K562 (cell line): ENCODE measurements around the gene PPFIA1. TPM values are rescaled to one million over a fixed set of nuclear protein-coding genes. Genes with fewer than 3 reads are reported as not detected.

Source experiments
- ATAC-seq: fragments of 200-7000 bp; cut with Tn5 transposase; 3 replicates; pipeline ENCODE4 v1.9.1; 2020; ENCODE audit warnings: moderate library complexity
- BruUV-seq: library from RNA; stranded (reverse); fragments of 400-500 nt; replicated peaks from 2 replicates; lab custom pipeline; 2021; lab: Mats Ljungman, UMichigan
- CTCF ChIA-PET: fragments of 300-600 bp; formaldehyde crosslinking; extraction: SDS; loops from one replicate; lab custom pipeline; 2021; ENCODE audit warnings: low intra/inter-chr PET ratio; lab: Yijun Ruan, JAX
- POLR2A ChIA-PET: fragments of 300-600, 350-650 bp; sonication (Branson Sonifier 250); formaldehyde crosslinking; extraction: SDS; loops from one replicate; lab custom pipeline; 2021; ENCODE audit warnings: antibody characterized with exemption, inconsistent platforms; lab: Yijun Ruan, JAX
- DNase-seq, 4 experiments: peaks; one replicate each; pipeline versions ENCODE4 v3.0.0 to v3.0.0-alpha.2; 2011 to 2018; ENCODE audit warnings: low spot score in 3 of 4, mixed read lengths in 3 of 4; ENCODE audit errors: extremely low read depth in 1 of 4
- FAIRE-seq: peaks from 2 replicates; lab custom pipeline; 2011; peaks lifted over from hg19 to GRCh38; lab: Jason Lieb, UNC
- H2AFZ ChIP-seq: 2 replicates; pipeline ENCODE4 v1.6.0; 2011; ENCODE audit warnings: low read depth, low read length, control low read depth, inconsistent platforms
- H3K27ac ChIP-seq: fragments of 200-600 bp; 3 replicates; pipeline ENCODE4 v1.8.0; 2011; ENCODE audit warnings: low read depth, mild to moderate bottlenecking, control low read depth, inconsistent platforms, low read length, moderate library complexity, mixed read lengths; ENCODE audit errors: extremely low read depth
- H3K27me3 ChIP-seq, 2 experiments: fragments of 300-600 bp in 1 of 2; 2 replicates in 1 of 2; 3 replicates in 1 of 2; pipeline versions ENCODE4 v1.6.0 to v1.8.0; 2011; ENCODE audit warnings: inconsistent platforms in 2 of 2, low read length in 2 of 2, mild to moderate bottlenecking in 1 of 2, mixed read lengths in 1 of 2, moderate library complexity in 1 of 2; ENCODE audit not compliant: control insufficient read depth in 2 of 2, insufficient read depth in 2 of 2
- H3K36me3 ChIP-seq: fragments of 300-600 bp; 3 replicates; pipeline ENCODE4 v1.8.0; 2011; ENCODE audit warnings: mild to moderate bottlenecking, low read length, inconsistent platforms; ENCODE audit not compliant: control insufficient read depth, insufficient read depth
- H3K4me1 ChIP-seq, 2 experiments: fragments of 200-600 bp in 1 of 2; replicated peaks in 1 of 2; 2 replicates in 1 of 2; 3 replicates in 1 of 2; pipeline versions ENCODE4 v1.5.1 to v1.8.0; 2011; ENCODE audit warnings: inconsistent platforms in 2 of 2, low read length in 2 of 2, mild to moderate bottlenecking in 1 of 2, mixed read lengths in 1 of 2, moderate library complexity in 1 of 2; ENCODE audit not compliant: control insufficient read depth in 2 of 2, insufficient read depth in 2 of 2
- H3K4me2 ChIP-seq: 2 replicates; pipeline ENCODE4 v1.6.1; 2011; ENCODE audit warnings: low read length, control low read depth, inconsistent platforms, mixed read lengths; ENCODE audit not compliant: insufficient read depth
- H3K4me3 ChIP-seq: fragments of 200-600 bp; sonication (generic), shearing (Covaris generic); 2 replicates; pipeline ENCODE4 v1.5.1; 2016; ENCODE audit warnings: control low read depth, inconsistent platforms
- H3K79me2 ChIP-seq: fragments of 200-600 bp; 3 replicates; pipeline ENCODE4 v1.8.0; 2011; ENCODE audit warnings: low read length, inconsistent platforms; ENCODE audit not compliant: control insufficient read depth, insufficient read depth
- H3K9ac ChIP-seq, 2 experiments: 2 replicates each; pipeline versions ENCODE4 v1.6.0 to v1.6.1; 2011; ENCODE audit warnings: low read depth in 2 of 2, low read length in 2 of 2, control low read depth in 1 of 2, inconsistent platforms in 1 of 2, mild to moderate bottlenecking in 1 of 2, mixed read lengths in 1 of 2; ENCODE audit not compliant: insufficient read depth in 1 of 2
- H3K9me1 ChIP-seq: one replicate; pipeline ENCODE4 v1.6.0; 2011; ENCODE audit warnings: inconsistent platforms, mild to moderate bottlenecking, low read length, moderate library complexity; ENCODE audit not compliant: control insufficient read depth, insufficient read depth
- H3K9me3 ChIP-seq: replicated peaks from 2 replicates; pipeline ENCODE4 v1.5.1; 2011; ENCODE audit warnings: low read depth, low read length, inconsistent platforms; ENCODE audit not compliant: control insufficient read depth, insufficient read depth
- H4K20me1 ChIP-seq: replicated peaks from 2 replicates; pipeline ENCODE4 v1.6.1; 2011; ENCODE audit warnings: low read length, inconsistent platforms, mixed read lengths; ENCODE audit not compliant: control insufficient read depth, insufficient read depth
- DIDO1 ChIP-seq: fragments of 450-650 bp; IDR thresholded peaks from 2 replicates; pipeline ENCODE4 v1.6.1; 2016; ENCODE audit warnings: low read depth, missing biosample characterization, missing genetic modification characterization
- KAT2B ChIP-seq: IDR thresholded peaks from one replicate; pipeline ENCODE4 v1.6.1; 2012; ENCODE audit warnings: low read depth, mild to moderate bottlenecking, control low read depth, inconsistent platforms, low read length, moderate library complexity
- NFIC ChIP-seq: fragments of 450-650 bp; IDR thresholded peaks from 2 replicates; pipeline ENCODE4 v1.6.1; 2017; ENCODE audit warnings: mild to moderate bottlenecking, inconsistent platforms
- PCBP2 ChIP-seq: fragments of 200-400 bp; formaldehyde crosslinking; IDR thresholded peaks from 2 replicates; pipeline ENCODE4 v1.6.1; 2018; ENCODE audit warnings: low read length, low read depth, mild to moderate bottlenecking, moderate library complexity; ENCODE audit not compliant: poor library complexity, severe bottlenecking
- RFX1 ChIP-seq: fragments of 450-650 bp; IDR thresholded peaks from 2 replicates; pipeline ENCODE4 v1.6.1; 2016; ENCODE audit warnings: mild to moderate bottlenecking, moderate library complexity
- SP2 ChIP-seq: IDR thresholded peaks from 2 replicates; pipeline ENCODE4 v1.6.1; 2011; ENCODE audit warnings: mild to moderate bottlenecking, low read depth, low read length, moderate library complexity; ENCODE audit not compliant: poor library complexity, severe bottlenecking; ENCODE audit errors: extremely low read depth
- TAL1 ChIP-seq: fragments of 450-650 bp; IDR thresholded peaks from 2 replicates; pipeline ENCODE4 v1.6.1; 2016; ENCODE audit warnings: mild to moderate bottlenecking
- U2AF2 ChIP-seq: fragments of 200-400 bp; formaldehyde crosslinking; optimal IDR thresholded peaks from 2 replicates; pipeline ENCODE3; 2017; ENCODE audit warnings: low read depth, mild to moderate bottlenecking, low read length
- ZKSCAN8 ChIP-seq: fragments of 200-800 bp; sonication (Bioruptor generic); IDR thresholded peaks from 2 replicates; pipeline ENCODE4 v1.6.1; 2016; ENCODE audit warnings: missing genetic modification characterization, missing compliant biosample characterization
- ZNF354B ChIP-seq: fragments of 250-450 bp; sonication (Bioruptor Pico); IDR thresholded peaks from 2 replicates; pipeline ENCODE4 v1.4.0; 2020
- WGBS: fragments of 100-300 bp; shearing (Covaris generic); methylation state at CpG from one replicate; pipeline ENCODE4 v1.1.6; 2016; ENCODE audit warnings: low coverage, mixed read lengths; ENCODE audit not compliant: insufficient coverage; ENCODE audit errors: missing lambda C conversion rate; 5-methylcytosine and 5-hydroxymethylcytosine counted together
- in situ Hi-C: fragments of 300-500 bp; cut with MboI; formaldehyde crosslinking; loops from 4 replicates; pipeline ENCODE4 v1.15.0; 2018; ENCODE audit warnings: inconsistent platforms, mixed read lengths
- intact Hi-C: fragments of 100-400 bp; cut with micrococcal nuclease; formaldehyde crosslinking; loops from 2 replicates; pipeline ENCODE4 v1.14.2; 2022
- polyA plus RNA-seq, 8 experiments: library from polyadenylated mRNA; depleted of rRNA in 4 of 8; stranded (reverse) in 5 of 8; unstranded in 3 of 8; fragments of >200 nt; fragmentation: Nextera tagmentation in 2 of 8; fragmentation: Illumina TruSeq in 1 of 8; extraction: Ambion mirVana in 2 of 8; extraction: Trizol in 1 of 8; gene quantifications; 2 replicates each; pipeline versions ENCODE4 v1.2.1 to v1.2.3, GENCODE V29; 2011 to 2014; ENCODE audit warnings: inconsistent platforms in 1 of 8, missing spikeins in 1 of 8
- total RNA-seq, 7 experiments: library from RNA; depleted of rRNA in 6 of 7; stranded (reverse); fragments of >200 nt in 6 of 7; fragmentation: Illumina TruSeq in 2 of 7; extraction: Trizol in 2 of 7; gene quantifications; 2 replicates each; pipeline versions ENCODE4 v1.2.1 to v1.2.3, GENCODE V29; 2011 to 2021; ENCODE audit warnings: low replicate concordance in 1 of 7
- TF ChIP-seq, protein P1 (sequence below): fragments of 450-650 bp; IDR thresholded peaks from 2 replicates; pipeline ENCODE4 v1.6.1; 2017; ENCODE audit warnings: antibody characterized with exemption, mild to moderate bottlenecking
- TF ChIP-seq, protein P2 (sequence below), 2 experiments: fragments of 250-450 bp in 1 of 2; fragments of 450-650 bp in 1 of 2; sonication (Bioruptor Pico) in 1 of 2; IDR thresholded peaks; 2 replicates each; pipeline versions ENCODE4 v1.6.1 to v1.8.0; 2016 to 2021; ENCODE audit warnings: mild to moderate bottlenecking in 2 of 2, moderate library complexity in 2 of 2, missing compliant biosample characterization in 1 of 2, missing genetic modification characterization in 1 of 2

PPFIA1 gene
- total and polyA plus RNA-seq, 9 of the 15 experiments (the other 6 are each of a cell fraction or from before 2014, with no cell fraction given) = 9.9 to 41.5 (median 28.5) TPM

- TF ChIP-seq, protein P1, sequence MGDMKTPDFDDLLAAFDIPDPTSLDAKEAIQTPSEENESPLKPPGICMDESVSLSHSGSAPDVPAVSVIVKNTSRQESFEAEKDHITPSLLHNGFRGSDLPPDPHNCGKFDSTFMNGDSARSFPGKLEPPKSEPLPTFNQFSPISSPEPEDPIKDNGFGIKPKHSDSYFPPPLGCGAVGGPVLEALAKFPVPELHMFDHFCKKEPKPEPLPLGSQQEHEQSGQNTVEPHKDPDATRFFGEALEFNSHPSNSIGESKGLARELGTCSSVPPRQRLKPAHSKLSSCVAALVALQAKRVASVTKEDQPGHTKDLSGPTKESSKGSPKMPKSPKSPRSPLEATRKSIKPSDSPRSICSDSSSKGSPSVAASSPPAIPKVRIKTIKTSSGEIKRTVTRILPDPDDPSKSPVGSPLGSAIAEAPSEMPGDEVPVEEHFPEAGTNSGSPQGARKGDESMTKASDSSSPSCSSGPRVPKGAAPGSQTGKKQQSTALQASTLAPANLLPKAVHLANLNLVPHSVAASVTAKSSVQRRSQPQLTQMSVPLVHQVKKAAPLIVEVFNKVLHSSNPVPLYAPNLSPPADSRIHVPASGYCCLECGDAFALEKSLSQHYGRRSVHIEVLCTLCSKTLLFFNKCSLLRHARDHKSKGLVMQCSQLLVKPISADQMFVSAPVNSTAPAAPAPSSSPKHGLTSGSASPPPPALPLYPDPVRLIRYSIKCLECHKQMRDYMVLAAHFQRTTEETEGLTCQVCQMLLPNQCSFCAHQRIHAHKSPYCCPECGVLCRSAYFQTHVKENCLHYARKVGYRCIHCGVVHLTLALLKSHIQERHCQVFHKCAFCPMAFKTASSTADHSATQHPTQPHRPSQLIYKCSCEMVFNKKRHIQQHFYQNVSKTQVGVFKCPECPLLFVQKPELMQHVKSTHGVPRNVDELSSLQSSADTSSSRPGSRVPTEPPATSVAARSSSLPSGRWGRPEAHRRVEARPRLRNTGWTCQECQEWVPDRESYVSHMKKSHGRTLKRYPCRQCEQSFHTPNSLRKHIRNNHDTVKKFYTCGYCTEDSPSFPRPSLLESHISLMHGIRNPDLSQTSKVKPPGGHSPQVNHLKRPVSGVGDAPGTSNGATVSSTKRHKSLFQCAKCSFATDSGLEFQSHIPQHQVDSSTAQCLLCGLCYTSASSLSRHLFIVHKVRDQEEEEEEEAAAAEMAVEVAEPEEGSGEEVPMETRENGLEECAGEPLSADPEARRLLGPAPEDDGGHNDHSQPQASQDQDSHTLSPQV = 0 out of 2 replicates have a peak, but pooled peaks have one; percentile 55
- TF ChIP-seq RFX1 = no peak
- TF ChIP-seq TAL1 = peak; percentile 67
- TF ChIP-seq ZNF354B (CRISPR knock-in tag) = no peak
- no peak for TF ChIP-seq ZKSCAN8 (CRISPR knock-in tag)
These were observed 65.0 kb downstream of the PPFIA1 start (continued) for GRCh38 chr11:70335511-70335910.

GRCh38 chr11:70338594-70338993 is 68.1 kb downstream of the PPFIA1 start:
- no peak for FAIRE-seq
- no peak for ATAC-seq
- BruUV-seq = no TSS peak
- Histone ChIP-seq H3K9ac (no peak overlapping the region), H3K27me3 (no peaks in the 10 kb centered on the region), H3K4me1 (peaks cover 5 to 15% of the 10 kb centered on the region in 2 experiments; a peak in 4 of 5 replicates), H3K4me2 (no peak overlapping the region), H3K4me3 (no peak overlapping the region), H3K27ac (no peak overlapping the region), H3K36me3 (peaks cover 84% of the 10 kb centered on the region), H3K9me3 (no peaks in the 10 kb centered on the region), H2AFZ (no peak overlapping the region), H4K20me1 (0 out of 2 replicates have a peak, but pooled peaks cover 5% of the 10 kb centered on the region), H3K9me1 (no peaks in the 10 kb centered on the region), H3K79me2 (no peaks in the 10 kb centered on the region)
- ChIA-PET POLR2A (no interaction called here), CTCF (no interaction called here)
- intact Hi-C loops (no loop called here), in situ Hi-C loops (no loop called here)
- no peak for DNase-seq
- WGBS = 74% methylated on average over 4 of the region's 4 CpGs
- no peak for TF ChIP-seq NFIC
- no peak for TF ChIP-seq U2AF2
- TF ChIP-seq KAT2B = no peak
- no peak for TF ChIP-seq SP2
- no peak for TF ChIP-seq PCBP2
- TF ChIP-seq, protein P2, sequence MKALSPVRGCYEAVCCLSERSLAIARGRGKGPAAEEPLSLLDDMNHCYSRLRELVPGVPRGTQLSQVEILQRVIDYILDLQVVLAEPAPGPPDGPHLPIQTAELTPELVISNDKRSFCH (CRISPR knock-in tag; IDR thresholded peaks at IDR 0.05) = no peak
- TF ChIP-seq, protein P2 (tag; IDR thresholded peaks at IDR 0.05) = no peak
- TF ChIP-seq DIDO1 (tag) = no peak
